ENCODE results near the gene GJD4.
A peak's percentile ranks its signal among the peaks of the same experiment; 100 is the strongest.

Gene GJD4

DNA sequence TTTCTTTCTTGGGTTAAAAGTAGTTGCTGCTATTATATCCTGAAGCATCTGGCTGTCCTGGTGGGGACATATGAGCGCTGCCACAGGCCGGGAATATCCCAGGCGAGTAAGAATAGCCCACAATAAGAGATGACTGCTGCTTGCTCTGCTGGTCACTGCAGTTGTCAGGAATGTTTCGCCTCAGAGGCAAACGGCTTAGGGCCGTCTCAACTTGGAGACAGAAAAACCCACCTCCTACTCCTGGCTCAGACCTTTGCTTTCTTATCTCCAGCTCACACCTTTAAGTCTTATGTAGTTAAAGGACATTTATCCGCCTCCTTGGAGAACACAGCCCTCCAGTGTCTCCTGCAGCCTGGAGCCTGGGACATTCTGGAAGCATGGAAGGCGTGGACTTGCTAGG lies at the start of gene GJD4:
Gene GJD4, plus strand, starts transcription at position 151 of the 400 bp plus-strand sequence. Its CDS starts 227 bp downstream, at position 378.
- DNase-seq, result no peak

DNA sequence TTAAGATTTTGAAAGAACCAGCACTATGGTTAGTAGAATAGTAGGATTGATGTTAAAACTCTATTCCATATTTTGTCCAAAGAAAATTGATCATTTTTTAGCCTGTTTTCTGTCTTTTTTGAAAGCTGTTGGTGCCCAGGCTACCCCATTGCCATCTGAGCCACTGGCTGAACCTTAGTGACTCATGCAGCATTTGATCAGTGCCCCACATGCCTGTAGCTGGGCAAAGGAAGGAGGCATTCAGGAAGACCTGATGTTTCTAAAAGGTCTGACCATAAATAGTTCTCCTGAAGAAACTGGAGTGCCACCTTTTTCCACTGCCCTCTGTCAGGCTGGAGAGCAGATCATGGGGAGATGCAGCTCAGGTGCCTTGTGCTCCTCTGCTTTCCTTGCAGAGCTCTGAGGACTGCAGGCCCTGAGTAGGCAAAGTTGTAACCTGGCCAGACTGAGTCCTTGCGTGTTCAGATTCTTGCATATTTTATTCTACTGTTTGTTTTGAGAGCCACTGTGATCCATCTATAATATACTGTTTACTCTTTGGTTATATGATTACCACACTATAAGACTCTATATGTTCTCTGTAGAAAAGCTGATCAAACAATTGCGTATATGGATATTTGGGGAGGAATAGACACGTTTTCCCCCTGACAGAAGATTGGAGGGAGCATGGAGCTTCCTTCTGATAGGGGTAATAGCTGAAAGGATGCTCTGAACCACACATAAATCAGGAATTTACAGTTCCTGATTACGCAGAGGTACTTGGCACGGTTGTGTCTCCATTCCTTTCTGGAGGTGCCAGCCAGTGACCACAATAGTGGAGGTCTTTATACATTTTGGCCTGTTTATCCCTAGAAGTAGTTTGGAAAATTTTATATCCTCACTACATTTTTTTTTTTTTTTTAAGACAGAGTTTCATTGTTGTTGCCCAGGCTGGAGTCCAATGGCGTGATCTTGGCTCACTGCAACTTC lies 48.9 kb upstream of the GJD4 start:
- DNase-seq, result peak; percentile 23

GRCh38 chr10:35558276-35558675 lies 46.9 kb upstream of the GJD4 start:
- DNase-seq, result no peak

GRCh38 chr10:35559416-35559815 lies 45.7 kb upstream of the GJD4 start:
- DNase-seq, result no peak

- DNase-seq, result no peak
These were observed 43.4 kb upstream of the GJD4 start for GRCh38 chr10:35561715-35562114.

GRCh38 chr10:35562427-35562826 lies 42.7 kb upstream of the GJD4 start:
- DNase-seq, result no peak

- DNase-seq, result peak; percentile 74
These were observed 41.8 kb upstream of the GJD4 start for GRCh38 chr10:35563261-35563891.

- DNase-seq, result peak; percentile 56
These were observed 40.7 kb upstream of the GJD4 start for GRCh38 chr10:35564341-35564968.

DNA sequence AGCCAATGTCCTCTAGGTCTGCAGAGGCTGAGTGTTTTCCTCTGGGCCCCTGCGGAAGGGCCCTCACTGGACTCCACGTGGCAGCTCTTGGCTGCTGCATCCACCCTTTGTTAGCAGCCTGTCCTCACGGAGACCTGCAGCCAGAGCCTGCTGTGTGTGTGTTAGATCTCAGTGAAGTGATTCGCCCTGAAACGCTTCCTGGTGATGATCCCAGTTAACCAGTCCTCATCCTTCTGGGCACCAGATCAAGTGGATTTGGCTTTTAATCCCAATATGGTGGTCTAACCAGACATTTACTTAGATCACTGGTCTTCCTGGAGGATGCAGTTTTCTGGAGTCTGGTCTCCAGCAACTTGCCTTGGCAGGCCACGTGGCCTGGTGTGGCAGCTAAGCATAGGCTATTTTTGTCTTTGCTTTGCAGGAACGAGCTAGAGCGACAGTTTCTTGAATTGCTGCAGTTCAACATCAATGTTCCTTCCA lies 39.5 kb upstream of the GJD4 start:
- peak; percentile 13 for DNase-seq

GRCh38 chr10:35567951-35568350 lies 37.2 kb upstream of the GJD4 start:
- DNase-seq, result no peak

DNA sequence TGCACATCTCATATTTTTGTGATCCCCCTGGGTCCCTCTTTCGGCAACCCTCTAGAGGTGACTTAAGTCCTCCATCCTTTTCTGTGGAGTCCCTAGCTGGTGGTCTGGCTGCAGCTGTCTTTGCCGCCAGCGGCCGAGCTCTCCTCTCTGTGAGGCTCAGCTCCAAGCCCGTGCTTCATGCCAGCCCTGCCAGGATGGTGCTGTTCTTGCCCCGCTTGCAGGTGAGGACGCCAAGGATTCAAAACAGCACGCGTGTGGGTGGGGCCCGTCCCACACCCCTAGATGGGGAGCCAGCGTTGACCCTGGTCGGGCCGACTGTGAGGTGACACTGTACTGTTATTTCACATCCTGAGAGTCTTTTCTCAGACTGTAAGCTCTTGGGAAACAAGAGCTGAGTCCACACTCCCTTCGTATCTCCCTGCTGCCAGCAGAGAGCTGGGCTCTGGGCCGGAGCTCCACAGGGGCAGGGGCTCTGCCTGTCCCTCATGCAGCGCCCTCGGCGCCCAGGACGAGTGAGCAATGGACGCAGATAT lies 36.6 kb upstream of the GJD4 start:
- no peak for DNase-seq

- DNase-seq, result no peak
These were observed 35.9 kb upstream of the GJD4 start for GRCh38 chr10:35569111-35569707.

- DNase-seq, result no peak
These were observed 35.3 kb upstream of the GJD4 start for GRCh38 chr10:35569836-35570235.

- DNase-seq, result peak; percentile 15
These were observed 34.7 kb upstream of the GJD4 start for GRCh38 chr10:35570397-35570796.

DNA sequence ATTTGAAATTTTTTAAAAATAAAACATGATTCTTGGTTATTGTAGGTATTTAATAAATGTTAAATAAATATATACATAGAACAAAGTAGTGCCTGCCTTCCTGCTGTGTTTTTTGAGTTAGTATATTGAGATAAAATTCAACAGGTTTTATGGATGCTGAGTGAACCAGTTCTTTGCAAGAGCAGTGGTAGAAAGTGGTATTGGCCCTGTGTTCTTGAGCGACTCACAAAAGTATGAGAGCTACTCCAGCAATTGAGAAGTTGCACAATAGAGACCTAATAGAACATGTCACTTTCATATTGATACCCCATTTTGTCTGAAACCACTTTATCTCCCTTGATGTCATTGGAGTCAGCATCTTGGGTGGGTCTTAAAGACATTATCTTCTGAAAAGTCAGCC lies 32.6 kb upstream of the GJD4 start:
- no peak for DNase-seq

DNA sequence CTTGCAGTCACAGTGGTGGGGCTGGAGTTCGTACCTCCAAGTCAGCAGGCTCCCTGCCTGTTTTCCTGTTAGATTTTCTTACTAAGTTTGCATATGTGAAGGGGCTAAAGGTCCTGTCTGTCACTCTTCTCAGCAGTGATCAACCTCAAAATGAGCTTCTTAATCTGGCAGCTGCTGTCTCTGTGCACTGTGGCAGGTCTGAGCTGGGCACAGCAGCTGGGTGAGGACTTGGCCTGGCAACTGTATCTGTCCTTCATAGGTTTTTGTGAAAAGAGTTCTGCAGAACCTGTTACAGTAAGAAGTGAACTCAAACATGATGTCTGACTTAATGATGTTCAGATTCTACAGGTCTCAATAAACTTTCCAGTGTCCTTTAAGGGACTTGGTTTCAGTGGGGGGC lies 31.3 kb upstream of the GJD4 start:
- DNase-seq, result no peak

GRCh38 chr10:35574924-35575352 lies 30.2 kb upstream of the GJD4 start:
- peak; percentile 97 for DNase-seq

GRCh38 chr10:35575640-35576039 lies 29.5 kb upstream of the GJD4 start:
- DNase-seq, result no peak

GRCh38 chr10:35576730-35577129 lies 28.4 kb upstream of the GJD4 start:
- no peak for DNase-seq

GRCh38 chr10:35577926-35578617 lies 27.1 kb upstream of the GJD4 start:
- no peak for DNase-seq

- DNase-seq, result no peak
These were observed 26.6 kb upstream of the GJD4 start for GRCh38 chr10:35578618-35578956.

- DNase-seq, result no peak
These were observed 26.0 kb upstream of the GJD4 start for GRCh38 chr10:35579116-35579515.
